ENCODE results near the gene PRODH2.
A peak's percentile ranks its signal among the peaks of the same experiment; 100 is the strongest.

PRODH2 gene

DNA sequence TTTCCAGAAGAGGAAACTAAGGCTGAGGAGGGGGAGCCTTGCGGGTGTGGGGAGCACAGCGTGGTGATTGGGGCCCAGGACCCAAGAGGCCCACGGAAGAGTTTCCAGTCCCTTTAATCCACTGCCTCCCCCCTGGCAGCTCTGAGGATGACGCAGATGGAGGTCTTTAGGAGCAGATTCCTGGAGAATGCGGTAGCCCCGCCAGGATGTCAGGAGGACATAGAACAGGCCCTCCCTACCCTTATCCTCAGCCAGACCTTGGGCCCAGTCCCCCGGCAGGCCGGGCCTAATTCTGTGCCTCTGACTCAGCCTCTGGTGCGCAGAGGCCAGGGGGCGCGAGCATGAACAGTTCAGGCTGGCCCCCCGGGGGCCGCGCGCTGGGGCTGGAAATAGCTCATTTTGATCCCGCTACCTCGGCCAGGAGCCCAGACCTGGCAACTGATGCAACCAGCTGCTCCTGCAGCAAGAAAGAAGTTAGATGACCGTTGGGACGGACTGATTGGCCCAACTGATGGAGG, 55.4 kb downstream of the PRODH2 start:
- DNase-seq: no peak

DNA sequence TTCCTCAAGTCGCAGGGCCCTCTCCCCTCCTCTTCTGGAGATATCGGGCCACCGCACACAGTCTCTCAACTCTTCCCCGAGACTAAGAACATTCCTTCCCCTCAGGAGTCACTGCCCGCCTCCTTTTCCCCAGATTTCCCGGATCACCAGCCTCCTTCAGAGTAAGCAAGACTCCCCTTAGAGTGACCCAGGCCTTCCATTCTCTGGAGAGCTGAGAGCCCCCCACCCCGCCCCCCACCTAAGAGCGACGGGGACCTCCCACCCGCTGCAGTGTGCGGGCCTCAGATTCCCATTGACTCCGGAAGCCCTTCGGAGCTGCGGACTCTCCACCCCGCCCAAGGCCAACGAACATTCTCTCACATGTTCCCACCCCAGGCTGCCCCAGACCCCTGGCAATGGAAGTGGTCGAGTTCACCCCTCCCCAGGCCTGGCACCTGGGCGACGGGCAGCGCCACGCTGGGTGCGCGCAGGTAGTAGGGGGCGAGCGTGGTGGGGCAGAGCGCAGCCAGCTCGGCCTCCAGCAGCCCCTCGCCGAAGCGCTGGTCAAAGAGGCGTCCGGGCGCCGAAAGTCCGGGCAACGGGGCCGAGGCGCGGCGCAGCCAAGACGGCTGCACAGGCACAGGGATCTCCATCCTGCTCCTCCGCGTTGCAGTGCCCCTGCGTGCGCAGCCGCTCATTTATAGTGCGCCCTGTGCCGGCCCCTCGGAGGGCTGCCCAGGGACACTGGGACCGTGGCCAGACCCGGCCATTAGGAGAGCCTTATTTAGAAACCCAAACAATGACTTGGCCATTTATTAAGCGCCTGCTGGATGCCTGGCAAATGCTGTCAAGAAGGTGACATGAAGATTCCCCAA, 56.0 kb downstream of the PRODH2 start, which contains the start of gene HSPB6:
Gene HSPB6, minus strand, starts transcription at position 653 of the 854 bp plus-strand sequence. Its CDS starts 21 bp downstream, at position 632.
- DNase-seq: no peak

DNA sequence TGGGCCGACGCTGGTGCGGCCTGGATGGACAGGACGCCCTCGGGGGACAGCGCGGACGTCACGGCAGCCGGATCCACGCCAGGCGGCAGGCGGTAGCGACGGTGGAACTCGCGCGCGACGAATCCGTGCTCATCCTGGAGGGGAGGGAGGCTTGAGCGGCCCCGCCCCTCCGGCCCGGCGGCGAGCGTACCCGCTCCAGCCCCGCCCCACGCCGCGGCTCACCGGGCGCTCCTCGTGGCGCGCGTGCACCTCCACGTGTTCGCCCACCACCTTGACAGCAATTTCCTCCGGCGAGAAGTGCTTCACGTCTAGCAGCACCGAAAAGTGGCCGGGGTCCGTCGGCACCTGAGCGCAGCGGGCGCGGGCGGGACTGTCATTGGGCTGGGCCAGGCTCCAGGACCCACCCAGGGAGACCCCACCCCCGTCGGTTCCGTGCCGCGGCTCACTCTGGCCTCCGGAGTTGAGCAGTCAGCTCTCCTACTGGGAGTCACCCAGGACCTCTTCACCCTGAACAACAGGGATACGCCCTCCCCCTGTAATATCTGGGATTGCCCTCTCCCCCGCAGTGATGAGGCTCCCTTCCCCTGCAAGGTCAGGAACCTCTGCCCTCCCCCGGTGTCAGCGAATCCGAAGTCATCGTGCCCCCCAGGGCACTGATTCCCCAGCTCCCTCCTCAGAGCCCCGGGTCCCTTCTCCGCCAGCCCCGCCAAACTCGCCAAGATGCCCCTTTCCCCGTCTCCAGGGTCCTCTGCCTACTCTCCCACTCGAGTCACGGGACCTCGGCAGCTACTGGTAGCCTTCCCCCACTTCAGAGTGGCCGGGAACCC, 56.9 kb downstream of the PRODH2 start:
- DNase-seq: peak; percentile 40

DNA sequence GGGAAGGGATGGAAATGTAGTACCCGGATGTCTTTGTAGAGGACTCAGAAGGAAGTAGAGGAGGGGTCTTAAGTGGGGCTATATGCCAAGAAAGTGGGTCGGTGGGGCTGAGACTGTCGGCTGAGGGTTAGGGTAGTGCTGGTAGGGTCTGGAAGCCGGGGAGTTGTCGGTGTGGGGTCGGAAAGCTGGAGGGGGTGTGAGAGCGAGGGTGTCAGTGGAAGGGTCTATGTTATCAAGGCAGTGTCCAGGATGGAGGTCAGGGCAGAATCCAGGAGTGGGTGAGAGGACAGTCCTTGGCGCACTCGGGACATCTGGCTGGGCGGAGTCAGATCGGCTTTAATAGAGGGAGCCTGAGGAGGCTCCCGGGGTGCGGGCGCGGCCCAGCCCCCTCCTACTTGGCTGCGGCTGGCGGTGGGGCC, 57.5 kb downstream of the PRODH2 start:
- no peak for DNase-seq

DNA sequence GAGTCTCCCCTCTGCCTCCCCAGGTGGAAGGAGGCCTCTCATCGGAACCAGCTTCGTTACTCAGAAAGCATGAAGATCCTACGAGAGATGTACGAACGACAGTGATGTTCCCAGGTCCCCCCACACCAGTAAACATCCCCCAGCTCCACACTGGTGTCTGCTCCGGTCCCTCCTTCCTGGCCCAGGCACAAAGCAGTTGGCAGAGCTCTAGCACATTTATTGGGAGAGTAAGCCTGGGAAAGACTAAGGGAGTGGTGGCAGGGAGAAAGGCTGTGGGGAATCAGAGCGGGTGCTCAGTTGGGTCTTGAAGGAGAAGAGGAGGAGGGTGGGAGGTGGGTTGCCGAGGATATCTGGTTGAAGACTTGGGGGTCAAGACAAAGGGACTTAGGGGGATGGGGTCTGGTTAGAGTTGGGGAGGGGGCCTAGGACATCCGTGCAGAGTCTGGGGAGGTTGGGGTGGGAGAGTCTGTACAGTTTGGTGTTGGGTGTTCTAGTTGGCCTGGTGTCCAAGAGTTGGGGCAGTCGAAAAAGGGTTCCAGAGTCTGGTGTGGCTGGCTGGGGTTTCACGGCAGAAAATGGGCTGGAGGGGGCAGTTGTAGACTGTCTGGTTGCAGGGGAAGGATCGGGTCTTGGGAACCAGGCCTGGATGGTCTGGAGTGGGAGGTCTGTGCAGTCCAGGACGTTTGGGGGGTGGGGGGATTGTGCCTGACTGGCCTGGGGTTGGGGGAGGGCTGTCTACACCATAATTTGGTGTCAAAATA, 58.1 kb downstream of the PRODH2 start:
- DNase-seq: no peak

DNA sequence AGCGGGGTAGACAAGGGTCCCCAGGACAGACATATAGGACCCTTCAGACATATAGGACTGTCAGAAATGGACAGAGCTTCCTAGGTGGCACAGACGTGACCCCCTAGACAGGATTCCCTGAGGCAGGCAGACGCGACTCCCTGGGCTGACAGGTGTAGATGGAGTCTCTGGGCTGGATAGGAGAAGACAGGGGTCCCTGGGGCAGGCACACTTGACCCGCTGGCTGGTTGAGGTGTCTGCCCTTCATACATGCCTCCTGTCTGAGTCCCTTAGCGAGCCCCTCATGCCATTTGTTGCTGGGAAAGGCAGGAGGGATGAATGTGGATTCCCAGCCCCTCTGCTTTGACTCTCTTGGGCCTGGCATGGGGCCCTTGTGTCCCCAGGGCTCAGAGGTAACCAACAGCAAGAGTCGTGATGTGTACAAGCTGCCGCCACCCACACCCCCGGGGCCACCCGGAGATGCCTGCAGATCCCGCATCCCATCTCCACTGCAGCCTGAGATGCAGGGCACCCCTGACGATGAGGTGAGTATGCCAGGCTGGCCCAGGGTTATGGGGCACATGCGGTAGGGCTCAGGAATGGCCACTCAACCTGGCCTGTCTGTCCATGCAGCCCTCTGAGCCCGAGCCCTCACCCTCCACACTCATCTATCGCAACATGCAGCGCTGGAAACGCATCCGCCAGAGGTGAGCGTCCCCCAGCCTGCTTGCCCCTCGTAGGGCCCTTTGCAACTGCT, 58.8 kb downstream of the PRODH2 start:
- DNase-seq: no peak

DNA sequence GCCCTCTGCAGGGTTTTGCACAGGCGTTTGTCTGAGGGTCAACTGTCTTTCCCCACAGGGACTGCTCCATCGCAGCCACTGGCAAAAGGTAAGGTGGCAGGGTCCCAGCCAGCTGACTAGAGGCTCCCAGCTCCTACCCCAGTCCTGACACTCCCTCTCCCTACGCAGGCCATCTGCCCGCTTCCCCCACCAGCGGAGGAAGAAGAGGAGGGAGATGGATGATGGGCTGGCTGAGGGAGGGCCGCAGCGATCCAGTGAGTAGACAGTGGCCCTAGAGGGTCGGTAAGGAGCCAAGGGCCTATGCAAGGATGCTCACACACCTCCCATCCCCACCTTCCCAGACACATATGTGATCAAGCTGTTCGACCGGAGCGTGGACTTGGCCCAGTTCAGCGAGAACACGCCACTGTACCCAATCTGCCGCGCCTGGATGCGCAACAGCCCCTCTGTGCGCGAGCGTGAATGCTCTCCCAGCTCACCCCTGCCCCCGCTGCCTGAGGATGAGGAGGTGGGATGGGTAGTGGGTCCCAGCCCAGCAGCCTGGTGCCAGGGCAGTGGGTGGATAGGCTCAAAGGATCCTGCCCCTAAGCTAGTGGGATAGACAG, 59.8 kb downstream of the PRODH2 start:
- no peak for DNase-seq

DNA sequence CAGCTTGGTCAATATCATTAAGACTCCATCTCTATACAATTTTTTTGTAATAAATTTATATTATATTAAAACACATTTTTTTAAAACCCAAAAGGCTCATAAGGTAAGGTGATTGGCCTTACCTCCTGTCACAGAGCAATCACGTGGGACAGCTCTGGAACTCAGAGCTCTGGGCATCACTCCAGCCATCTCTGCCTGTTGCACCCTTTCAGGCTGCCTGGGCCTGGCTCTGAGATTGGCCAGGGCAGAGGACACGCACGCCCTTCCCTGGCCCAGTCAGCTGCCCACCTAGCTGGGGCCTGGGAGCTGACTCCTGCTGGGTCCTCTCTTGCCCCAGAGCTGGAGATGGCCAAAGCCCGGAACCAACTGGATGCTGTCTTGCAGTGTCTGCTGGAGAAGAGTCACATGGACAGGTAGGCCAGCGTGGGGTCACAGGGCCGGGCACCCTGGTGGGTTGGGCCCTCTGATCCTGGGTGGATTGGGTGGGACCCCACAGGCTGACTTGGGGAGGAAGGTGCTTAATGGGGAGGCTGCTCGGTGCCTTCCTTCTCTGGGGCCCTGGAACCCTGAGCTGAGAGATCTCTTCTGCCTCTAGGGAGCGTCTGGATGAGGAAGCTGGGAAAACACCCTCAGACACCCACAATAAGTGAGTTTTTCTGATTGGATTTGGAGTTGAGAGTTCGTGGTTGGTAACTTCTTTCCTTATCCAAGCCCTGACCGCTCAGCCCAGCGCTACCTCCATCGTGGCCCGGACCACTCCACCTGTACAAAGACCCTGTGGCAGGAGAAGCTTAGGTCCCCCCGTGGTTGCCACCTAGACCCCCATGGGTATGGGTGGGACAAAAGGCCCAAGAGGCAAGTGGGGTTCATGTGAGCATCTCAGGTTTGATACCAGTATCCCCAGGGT, 60.6 kb downstream of the PRODH2 start:
- no peak for DNase-seq

DNA sequence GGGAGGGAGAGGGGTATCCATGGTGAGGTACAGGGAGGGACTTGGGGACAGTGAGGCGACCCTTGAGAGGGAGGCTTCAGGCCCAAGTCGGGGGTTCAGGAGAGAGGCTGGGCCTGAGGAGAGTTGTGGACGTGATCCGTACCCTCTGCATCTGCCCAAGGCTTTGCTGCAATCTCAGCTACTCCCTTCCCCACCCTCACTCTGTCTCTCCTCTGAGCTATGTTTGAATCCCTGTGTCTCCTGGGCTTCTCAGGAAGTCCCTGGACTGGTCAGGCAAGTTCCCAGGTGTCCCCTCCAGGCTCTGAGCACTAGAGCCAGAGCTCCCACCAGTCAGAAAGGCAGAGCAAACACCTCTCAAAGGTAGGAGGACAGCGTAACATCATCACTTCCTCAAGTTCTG, 62.5 kb downstream of the PRODH2 start:
- DNase-seq: no peak

Measured in activated gamma-delta T cell treated with Interleukin-2 at 50 U/mL for 16 hours (primary cell).